GM23338 (cell line): ENCODE measurements around the gene UNC45B. TPM values are rescaled to one million over a fixed set of nuclear protein-coding genes. Genes with fewer than 3 reads are reported as not detected.
A peak's percentile ranks its signal among the peaks of the same experiment; 100 is the strongest.

Source experiments
- ATAC-seq: fragments of 200-7000 bp; cut with Tn5 transposase; 3 replicates; pipeline ENCODE4 v1.9.1; 2020
- DNase-seq: peaks from one replicate; pipeline ENCODE4 v3.0.0-alpha.2; 2015; ENCODE audit warnings: low spot score
- H2AFZ ChIP-seq: fragments of 200-600 bp; sonication (generic); 2 replicates; pipeline ENCODE4 v1.8.0; 2016; ENCODE audit warnings: antibody characterized with exemption, mild to moderate bottlenecking, moderate library complexity
- H3F3A ChIP-seq: fragments of 200-600 bp; sonication (generic); replicated peaks from 2 replicates; pipeline ENCODE4 v1.8.0; 2017; ENCODE audit warnings: antibody characterized with exemption, mixed run types, low read depth
- H3K27ac ChIP-seq: fragments of 200-600 bp; sonication (generic); 2 replicates; pipeline ENCODE4 v1.6.1; 2016; ENCODE audit warnings: low read depth
- H3K27me3 ChIP-seq: fragments of 200-600 bp; sonication (generic); 2 replicates; pipeline ENCODE4 v1.8.0; 2016; ENCODE audit warnings: mild to moderate bottlenecking, mixed run types, moderate library complexity; ENCODE audit not compliant: insufficient read depth
- H3K36me3 ChIP-seq: fragments of 200-600 bp; sonication (generic); 2 replicates; pipeline ENCODE4 v1.8.0; 2016; ENCODE audit warnings: mild to moderate bottlenecking; ENCODE audit not compliant: insufficient read depth
- H3K4me1 ChIP-seq: fragments of 200-600 bp; sonication (generic); 2 replicates; pipeline ENCODE4 v1.8.0; 2016; ENCODE audit warnings: mild to moderate bottlenecking, moderate library complexity; ENCODE audit not compliant: insufficient read depth
- H3K4me2 ChIP-seq: fragments of 200-600 bp; sonication (generic); 2 replicates; pipeline ENCODE4 v1.7.1; 2017; ENCODE audit warnings: mixed run types
- H3K4me3 ChIP-seq: fragments of 200-600 bp; sonication (generic); 2 replicates; pipeline ENCODE4 v1.6.1; 2016; ENCODE audit warnings: mixed run types
- H3K79me2 ChIP-seq: fragments of 200-600 bp; sonication (generic); replicated peaks from 2 replicates; pipeline ENCODE4 v1.8.0; 2017; ENCODE audit warnings: mild to moderate bottlenecking; ENCODE audit not compliant: insufficient read depth
- H3K9me2 ChIP-seq: fragments of 200-600 bp; sonication (generic); 2 replicates; pipeline ENCODE4 v1.8.0; 2017; ENCODE audit not compliant: insufficient read depth
- H4K20me1 ChIP-seq: fragments of 200-600 bp; sonication (generic); replicated peaks from 2 replicates; pipeline ENCODE4 v1.8.0; 2017; ENCODE audit warnings: mild to moderate bottlenecking; ENCODE audit not compliant: insufficient read depth
- H3K27ac Mint-ChIP-seq: 2 replicates; pipeline ENCODE4 v1.8.0; 2020; ENCODE audit warnings: inconsistent platforms, mild to moderate bottlenecking, moderate library complexity, mixed read lengths
- H3K27me3 Mint-ChIP-seq: 3 replicates; pipeline ENCODE4 v1.8.0; 2022; ENCODE audit warnings: low read depth, mild to moderate bottlenecking, moderate library complexity, mixed read lengths, inconsistent platforms; ENCODE audit not compliant: insufficient read depth, poor library complexity
- H3K36me3 Mint-ChIP-seq: 3 replicates; pipeline ENCODE4 v1.8.0; 2021; ENCODE audit warnings: low read depth, mild to moderate bottlenecking, inconsistent platforms, moderate library complexity, mixed read lengths
- H3K4me1 Mint-ChIP-seq: 3 replicates; pipeline ENCODE4 v1.8.0; 2020; ENCODE audit warnings: mild to moderate bottlenecking, inconsistent platforms, mixed read lengths
- H3K4me3 Mint-ChIP-seq: 3 replicates; pipeline ENCODE4 v1.8.0; 2021; ENCODE audit warnings: moderate library complexity, mild to moderate bottlenecking, inconsistent platforms, mixed read lengths
- H3K9me3 Mint-ChIP-seq: 3 replicates; pipeline ENCODE4 v1.8.0; 2020; ENCODE audit warnings: moderate library complexity, mild to moderate bottlenecking, inconsistent platforms, mixed read lengths
- REST ChIP-seq: IDR thresholded peaks from one replicate; pipeline ENCODE4 v1.6.1; 2018; ENCODE audit warnings: antibody characterized with exemption; ENCODE audit not compliant: unreplicated experiment
- STAT1 ChIP-seq: IDR thresholded peaks from one replicate; pipeline ENCODE4 v1.6.1; 2016; ENCODE audit warnings: antibody characterized with exemption; ENCODE audit not compliant: unreplicated experiment
- ZNF331 ChIP-seq: fragments of 250-450 bp; sonication (Bioruptor Pico); IDR thresholded peaks from 2 replicates; pipeline ENCODE4 v1.5.0; 2020; ENCODE audit warnings: low read depth, mild to moderate bottlenecking, moderate library complexity
- polyA plus RNA-seq: library from polyadenylated mRNA; unstranded; fragments of >200 nt; fragmentation: Nextera tagmentation; extraction: Ambion mirVana; gene quantifications from 2 replicates; pipeline ENCODE4 v1.2.1, GENCODE V29; 2016
- total RNA-seq: library from RNA; depleted of rRNA; stranded (reverse); fragments of >200 nt; shearing (Covaris generic); gene quantifications from 2 replicates; pipeline ENCODE4 v1.2.3, GENCODE V29; 2014
- TF ChIP-seq, protein P1 (sequence below): IDR thresholded peaks from 2 replicates; pipeline ENCODE4 v1.6.1; 2016; ENCODE audit warnings: antibody characterized with exemption

The UNC45B gene
- total and polyA plus RNA-seq, 2 experiments from 2014 or later: 0.03 TPM; not detected in 1

- Histone ChIP-seq H3K27ac (no peak overlapping the region), H3K36me3 (no peaks in the 10 kb centered on the region), H3K4me3 (no peak overlapping the region), H4K20me1 (no peaks in the 10 kb centered on the region), H3K4me1 (no peaks in the 10 kb centered on the region), H3K79me2 (no peaks in the 10 kb centered on the region), H3K27me3 (no peaks in the 10 kb centered on the region), H3F3A (no peaks in the 10 kb centered on the region), H3K9me2 (no peaks in the 10 kb centered on the region), H2AFZ (no peak overlapping the region), H3K4me2 (no peak overlapping the region)
- ATAC-seq (no peak), DNase-seq (no peak)
- TF ChIP-seq ZNF331: peak; percentile 82
- TF ChIP-seq, protein P1, sequence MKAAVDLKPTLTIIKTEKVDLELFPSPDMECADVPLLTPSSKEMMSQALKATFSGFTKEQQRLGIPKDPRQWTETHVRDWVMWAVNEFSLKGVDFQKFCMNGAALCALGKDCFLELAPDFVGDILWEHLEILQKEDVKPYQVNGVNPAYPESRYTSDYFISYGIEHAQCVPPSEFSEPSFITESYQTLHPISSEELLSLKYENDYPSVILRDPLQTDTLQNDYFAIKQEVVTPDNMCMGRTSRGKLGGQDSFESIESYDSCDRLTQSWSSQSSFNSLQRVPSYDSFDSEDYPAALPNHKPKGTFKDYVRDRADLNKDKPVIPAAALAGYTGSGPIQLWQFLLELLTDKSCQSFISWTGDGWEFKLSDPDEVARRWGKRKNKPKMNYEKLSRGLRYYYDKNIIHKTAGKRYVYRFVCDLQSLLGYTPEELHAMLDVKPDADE: no peak
- no peak for TF ChIP-seq STAT1
- Mint-ChIP-seq H3K4me3 (no peak overlapping the region), H3K27ac (no peak overlapping the region), H3K36me3 (no peaks in the 10 kb centered on the region), H3K27me3 (peaks cover 2% of the 10 kb centered on the region), H3K4me1 (no peaks in the 10 kb centered on the region), H3K9me3 (peaks cover 8% of the 10 kb centered on the region)
These were observed 74.8 kb downstream of the UNC45B start for GRCh38 chr17:35222452-35222851.

DNA sequence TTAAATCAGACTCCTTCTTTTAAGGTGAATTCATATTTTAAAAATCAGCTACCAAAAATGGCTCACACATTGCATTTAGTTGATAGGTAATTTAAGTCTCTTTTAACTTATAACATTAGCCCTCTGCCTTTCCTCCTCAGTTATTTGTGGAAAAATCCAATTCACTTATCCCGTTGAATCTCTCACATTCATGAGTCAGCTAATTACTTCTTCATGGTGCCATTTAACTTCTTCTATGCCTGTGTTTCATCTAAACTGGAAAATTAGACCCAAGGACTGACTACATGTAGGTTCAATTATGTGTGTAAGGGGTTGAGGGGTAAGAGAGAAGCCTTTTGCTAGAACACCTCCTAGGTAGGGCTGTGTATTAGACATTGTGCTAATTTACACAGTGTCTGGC is 76.8 kb downstream of the UNC45B start:
- no peak overlapping the region for H3K27ac Mint-ChIP-seq
- H2AFZ ChIP-seq: no peak overlapping the region

More for the DNA sequence above, 76.8 kb downstream of the UNC45B start:
- no peak overlapping the region for H3K4me2 ChIP-seq
- H4K20me1 ChIP-seq: no peaks in the 10 kb centered on the region
- no peak overlapping the region for H3K4me3 Mint-ChIP-seq
- H3K27me3 Mint-ChIP-seq: peaks cover 2% of the 10 kb centered on the region
- H3K36me3 Mint-ChIP-seq: no peaks in the 10 kb centered on the region
- ATAC-seq: no peak
- peaks cover 8% of the 10 kb centered on the region for H3K9me3 Mint-ChIP-seq
- no peaks in the 10 kb centered on the region for H3K4me1 ChIP-seq
- DNase-seq: no peak
- H3K4me1 Mint-ChIP-seq: no peaks in the 10 kb centered on the region
- H3K36me3 ChIP-seq: no peaks in the 10 kb centered on the region
- H3K4me3 ChIP-seq: no peak overlapping the region
- no peak for TF ChIP-seq REST
- no peaks in the 10 kb centered on the region for H3K27me3 ChIP-seq
- H3K9me2 ChIP-seq: no peaks in the 10 kb centered on the region
- H3K79me2 ChIP-seq: no peaks in the 10 kb centered on the region
- H3K27ac ChIP-seq: no peak overlapping the region
- H3F3A ChIP-seq: no peaks in the 10 kb centered on the region
